ENCODE results near the gene PALLD.

GRCh38 chr4:168449719-168450452 is 47.0 kb upstream of the PALLD start:
- TF ChIP-seq EZH2phosphoT487 (IDR thresholded peaks at IDR 0.05; ENCODE audit: insufficient read depth, low read depth) (no peak), EZH2 (IDR thresholded peaks at IDR 0.05; ENCODE audit: insufficient read depth, poor library complexity, severe bottlenecking) (no peak)

Measured in GM23248 (cell line).